ENCODE measurements around the gene RAB43. TPM values are rescaled to one million over a fixed set of nuclear protein-coding genes. Genes with fewer than 3 reads are reported as not detected.
"Not testable (repeated sequence)": the region's sequence is repeated elsewhere in the genome, so short reads cannot be mapped to it uniquely, and the experiment has no call there.

Gene RAB43
- 39.8 and 49.0 TPM in 2 replicates for total RNA-seq

DNA sequence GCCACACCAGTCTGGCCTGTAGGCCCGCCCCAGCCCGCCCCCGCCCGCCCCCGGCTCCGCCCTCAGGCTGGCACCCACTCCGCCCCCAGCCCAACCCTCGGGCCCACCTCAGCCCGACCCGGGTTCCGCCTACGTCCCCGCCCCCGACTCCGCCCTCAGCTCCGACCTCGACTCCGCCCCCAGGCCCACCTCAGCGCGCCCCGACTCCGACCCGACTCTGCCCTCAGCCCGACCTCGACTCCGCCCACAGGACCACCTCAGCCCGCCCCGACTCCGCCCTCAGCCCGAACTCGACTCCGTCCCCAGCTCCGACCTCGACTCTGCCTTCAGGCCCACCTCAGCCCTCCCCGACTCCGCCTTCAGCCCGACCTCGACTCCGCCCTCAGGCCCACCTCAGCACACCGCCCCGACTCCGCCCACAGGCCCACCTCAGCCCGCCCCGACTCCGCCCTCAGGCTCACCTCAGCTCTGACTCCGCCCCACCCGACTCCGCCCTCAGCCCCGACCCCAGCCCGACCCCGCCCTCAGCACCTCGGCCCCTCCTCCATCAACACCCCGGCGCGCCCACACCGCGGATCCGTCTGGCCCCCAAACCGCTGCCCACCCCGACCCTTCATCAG lies at the start of gene RAB43:
TSS of gene RAB43 (minus strand) at position 13 of the 620 bp plus-strand sequence. CDS start 315 bp downstream, outside the sequence.
- intact Hi-C loops (cut with micrococcal nuclease) = loop anchor here (2.0 to 5.0 kb wide), 3 partner anchors 127 to 990 kb away; partner anchors contain the start of genes COPG1 and IFT122

DNA sequence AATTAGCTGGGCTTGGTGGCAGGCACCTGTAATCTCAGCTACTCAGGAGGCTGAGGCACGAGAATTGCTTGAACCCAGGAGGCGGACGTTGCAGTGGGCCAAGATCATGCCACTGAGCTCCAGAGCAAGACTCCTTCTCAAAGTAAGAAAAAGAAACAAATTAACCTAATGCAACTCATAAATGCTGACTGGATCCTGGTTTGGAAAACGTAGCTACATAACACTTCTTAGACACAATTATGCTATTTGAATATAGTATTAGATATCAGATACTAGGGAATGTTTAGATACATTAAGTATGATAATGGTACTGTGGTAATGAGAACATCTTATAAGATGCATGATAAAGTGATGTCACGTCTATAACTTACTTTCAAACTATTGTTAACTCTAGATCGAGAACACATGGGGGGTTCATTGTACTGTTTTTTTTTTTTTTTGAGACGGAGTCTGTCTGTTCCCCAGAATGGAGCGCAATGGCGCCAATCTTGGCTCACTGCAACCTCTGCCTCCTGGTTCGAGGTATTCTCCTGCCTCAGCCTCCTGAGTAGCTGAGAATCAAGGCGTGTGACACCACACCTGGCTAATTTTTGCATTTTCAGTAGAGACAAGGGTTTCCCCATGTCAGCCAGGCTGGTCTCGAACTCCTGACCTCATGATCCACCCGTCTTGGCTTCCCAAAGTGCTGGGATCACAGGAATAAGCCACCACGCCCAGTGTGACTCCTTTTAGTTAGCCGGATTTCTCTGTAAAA lies 45.2 kb upstream of the RAB43 start:
- intact Hi-C loops (cut with micrococcal nuclease) = no loop called here

DNA sequence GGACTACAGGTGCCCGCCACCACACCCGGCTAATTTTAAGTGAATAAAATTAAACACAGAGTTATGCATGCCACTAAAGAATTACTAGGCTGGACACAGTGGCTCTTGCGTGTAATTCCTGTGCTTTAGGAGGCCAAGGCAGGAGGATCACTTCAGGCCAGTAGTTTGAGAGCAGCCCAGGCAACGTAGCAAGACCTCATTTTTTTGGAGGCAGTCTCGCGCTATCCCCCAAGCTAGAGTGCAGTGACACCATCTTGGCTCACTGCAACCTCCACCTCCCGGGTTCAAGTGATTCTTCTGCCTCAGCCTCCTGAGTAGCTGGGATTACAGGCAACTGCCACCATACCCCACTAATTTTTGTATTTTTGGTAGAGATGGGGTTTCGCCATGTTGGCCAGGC lies 44.0 kb upstream of the RAB43 start:
- intact Hi-C loops (cut with micrococcal nuclease) = not testable (repeated sequence)

DNA sequence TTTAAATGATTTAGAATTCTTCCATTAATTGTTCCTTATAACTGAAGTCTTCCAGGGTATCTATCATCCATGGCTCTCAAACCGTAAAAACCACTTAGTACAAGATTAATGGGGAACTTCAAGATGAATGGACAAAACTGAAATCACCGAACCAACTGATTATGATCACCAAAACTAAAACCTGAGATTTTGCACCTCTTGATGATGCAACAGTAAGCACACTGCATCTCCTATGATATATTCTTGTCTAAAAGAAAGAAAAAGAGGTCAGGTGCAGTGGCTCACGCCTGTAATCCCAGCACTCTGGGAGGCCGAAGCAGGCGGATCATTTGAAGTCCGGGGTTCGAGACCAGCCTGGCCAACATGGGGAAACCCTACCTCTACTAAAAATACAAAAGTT lies 42.9 kb upstream of the RAB43 start:
- intact Hi-C loops (cut with micrococcal nuclease) = no loop called here

DNA sequence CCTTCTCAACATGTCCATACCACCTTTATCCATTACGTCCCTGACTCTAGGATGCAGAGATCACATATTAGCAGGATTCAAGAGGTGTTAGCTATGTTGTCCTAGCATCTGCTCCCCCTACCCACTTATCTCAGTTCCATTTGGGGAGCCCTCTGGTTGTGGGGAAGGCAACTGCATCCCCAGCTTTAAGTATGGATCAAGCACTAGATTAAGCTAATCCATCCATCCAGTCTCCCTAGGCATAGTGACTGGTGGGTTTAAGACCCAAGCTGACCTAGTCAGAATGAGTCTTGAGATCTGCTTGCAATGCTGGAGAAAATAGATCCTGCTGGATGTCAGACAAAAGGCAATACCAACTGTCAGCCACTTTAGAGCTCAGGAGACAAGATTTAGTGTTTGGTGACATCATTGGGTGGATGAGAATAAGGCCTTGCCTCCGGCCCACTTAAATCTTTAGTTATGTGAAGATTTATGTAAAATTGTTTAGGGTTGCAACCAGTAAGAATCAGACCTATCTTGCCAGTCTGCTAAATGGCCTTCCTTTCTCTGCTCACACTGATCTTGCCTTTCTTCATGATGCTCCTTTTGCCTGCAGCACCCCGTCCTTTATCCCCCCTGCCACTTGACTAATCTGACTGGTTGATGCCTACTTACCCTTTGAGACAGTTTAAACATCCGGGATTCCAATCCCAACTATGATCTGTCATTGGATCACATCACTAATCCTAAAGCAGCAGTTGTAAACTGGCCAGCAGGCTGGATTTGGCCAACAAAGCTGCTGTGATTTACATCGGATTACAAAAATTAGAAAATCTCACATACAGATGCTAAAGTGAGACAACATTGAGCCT lies 41.4 kb upstream of the RAB43 start:
- intact Hi-C loops (cut with micrococcal nuclease) = loop anchor here (1.0 kb wide), 1 partner anchor 193 kb away; no protein-coding TSS in a partner anchor

DNA sequence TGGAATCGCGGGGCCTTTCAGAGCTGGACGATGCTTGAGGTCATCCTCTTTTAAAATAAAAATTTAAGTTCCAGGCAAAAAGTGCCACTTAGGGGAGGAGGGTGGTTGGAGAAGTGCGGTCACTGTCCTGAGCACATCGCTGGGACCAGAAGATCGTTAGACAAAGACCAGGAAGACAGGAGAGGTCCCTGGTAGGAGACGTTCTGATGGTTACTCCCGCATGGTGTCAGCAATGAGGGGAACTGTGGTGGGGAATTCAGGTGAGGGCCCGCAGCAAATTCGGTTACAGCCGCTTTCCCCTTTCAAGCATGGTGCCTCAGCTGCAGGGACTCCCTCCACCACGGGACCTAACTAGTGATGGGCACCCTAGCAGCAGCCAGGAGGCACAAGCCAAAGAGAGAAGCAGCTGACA lies 40.3 kb upstream of the RAB43 start:
- intact Hi-C loops (cut with micrococcal nuclease) = loop anchor here (1.0 kb wide), 7 partner anchors 22 to 278 kb away; partner anchors contain the start of genes COPG1 and IFT122

DNA sequence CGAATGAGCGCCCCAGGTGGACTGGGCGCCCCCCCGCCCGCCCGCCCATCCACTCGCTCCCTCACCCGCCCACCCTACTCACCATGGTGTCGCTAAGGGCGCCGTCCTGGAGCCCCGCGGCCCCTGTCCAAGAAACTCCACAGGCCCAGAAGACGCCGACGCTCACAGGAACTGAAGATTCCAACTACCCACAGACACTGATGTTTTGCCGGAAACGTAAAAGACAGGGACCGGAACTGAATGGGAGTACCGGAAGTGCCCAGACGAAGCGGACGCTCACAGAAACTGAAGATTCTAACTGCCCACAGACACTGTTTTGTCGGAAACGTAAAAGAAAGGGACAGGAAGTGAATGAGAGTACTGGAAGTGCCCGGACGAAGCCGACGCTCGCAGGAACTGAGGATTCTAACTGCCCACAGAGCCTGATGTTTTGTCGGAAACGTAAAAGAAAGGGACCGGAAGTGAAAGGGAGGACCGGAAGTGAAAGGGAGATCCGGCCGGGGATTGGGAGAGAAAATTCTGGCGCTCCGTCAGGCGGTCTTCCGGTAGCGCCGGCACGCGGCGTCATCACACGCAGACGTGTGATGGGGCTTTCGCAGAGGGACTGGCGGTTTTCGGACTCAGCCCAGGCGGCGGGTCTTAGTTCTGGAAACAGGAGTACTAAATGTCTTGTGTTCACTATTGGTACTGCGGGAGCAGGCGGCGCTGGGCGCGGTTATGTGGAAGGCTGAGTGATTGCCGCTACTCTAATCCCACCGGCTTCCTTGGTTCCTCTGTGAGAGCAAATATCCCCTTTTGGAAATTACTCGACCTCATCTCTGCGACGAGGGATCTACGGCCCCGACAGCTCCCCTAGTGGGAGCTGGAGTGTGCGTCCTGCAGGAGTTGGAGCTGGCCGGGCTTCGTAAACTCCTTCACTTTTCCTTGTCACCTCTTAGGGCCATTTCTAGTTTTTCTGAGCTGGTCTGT lies 39.6 kb upstream of the RAB43 start, which contains the start of gene ISY1:
TSS of gene ISY1 (minus strand) at position 173 of the 969 bp plus-strand sequence. CDS start at position 85, 88 bp downstream.
- intact Hi-C loops (cut with micrococcal nuclease) = loop anchor here (1.0 kb wide), 6 partner anchors 23 to 279 kb away; partner anchors contain the start of genes COPG1 and IFT122

DNA sequence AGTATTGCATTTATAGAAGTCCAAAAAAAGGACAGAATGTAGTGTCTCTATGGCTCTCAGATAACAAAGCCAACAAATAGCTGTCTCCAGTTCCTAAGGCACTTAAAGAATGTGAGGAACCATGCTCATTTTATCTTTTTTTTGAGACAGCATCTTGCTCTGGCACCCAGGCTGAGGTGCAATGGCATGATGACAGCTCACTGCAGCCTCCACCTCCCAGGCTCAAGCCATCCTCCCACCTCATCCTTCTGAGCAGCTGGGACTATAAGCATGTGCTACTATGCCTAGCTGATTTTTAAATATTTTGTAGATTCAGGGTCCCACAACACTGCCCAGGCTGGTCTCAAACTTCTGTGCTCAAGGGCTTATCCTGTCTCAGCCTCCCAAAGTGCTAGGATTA lies 23.2 kb upstream of the RAB43 start:
- intact Hi-C loops (cut with micrococcal nuclease) = no loop called here

DNA sequence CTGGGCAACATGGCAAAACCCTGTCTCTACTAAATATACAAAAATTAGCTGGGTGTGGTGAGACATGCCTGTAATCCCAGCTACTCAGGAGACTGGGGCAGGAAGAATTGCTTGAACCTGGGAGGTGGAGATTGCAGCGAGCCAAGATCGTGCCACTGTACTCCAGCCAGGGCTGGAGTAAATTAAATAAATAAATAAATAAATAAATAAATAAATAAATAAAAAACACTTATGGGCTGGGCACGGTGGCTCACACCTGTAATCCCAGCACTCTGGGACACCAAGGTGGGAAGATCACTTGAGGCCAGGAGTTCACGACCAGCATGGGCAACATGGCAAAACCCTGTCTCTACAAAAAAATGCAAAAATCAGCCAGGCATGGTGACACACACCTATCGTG lies 19.4 kb upstream of the RAB43 start:
- intact Hi-C loops (cut with micrococcal nuclease) = not testable (repeated sequence)

DNA sequence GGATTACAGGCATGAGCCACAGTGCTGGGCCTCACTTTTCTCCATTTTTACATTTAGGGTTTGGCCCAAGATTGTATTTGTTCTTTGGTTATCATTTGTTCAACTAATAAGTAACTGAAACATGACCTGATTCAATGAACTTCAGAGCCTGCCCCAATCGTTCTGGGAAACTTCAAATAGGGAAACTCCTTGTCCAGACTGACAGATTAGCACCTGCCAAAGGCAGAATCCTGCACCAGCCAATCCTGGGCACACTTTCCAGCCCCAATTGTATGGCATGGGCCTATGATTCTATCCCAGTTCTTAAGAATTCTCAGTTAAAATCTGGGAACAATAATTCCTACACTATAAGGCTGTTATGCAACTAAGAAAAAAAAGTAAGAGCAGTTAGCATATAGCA lies 18.3 kb upstream of the RAB43 start:
- intact Hi-C loops (cut with micrococcal nuclease) = no loop called here

DNA sequence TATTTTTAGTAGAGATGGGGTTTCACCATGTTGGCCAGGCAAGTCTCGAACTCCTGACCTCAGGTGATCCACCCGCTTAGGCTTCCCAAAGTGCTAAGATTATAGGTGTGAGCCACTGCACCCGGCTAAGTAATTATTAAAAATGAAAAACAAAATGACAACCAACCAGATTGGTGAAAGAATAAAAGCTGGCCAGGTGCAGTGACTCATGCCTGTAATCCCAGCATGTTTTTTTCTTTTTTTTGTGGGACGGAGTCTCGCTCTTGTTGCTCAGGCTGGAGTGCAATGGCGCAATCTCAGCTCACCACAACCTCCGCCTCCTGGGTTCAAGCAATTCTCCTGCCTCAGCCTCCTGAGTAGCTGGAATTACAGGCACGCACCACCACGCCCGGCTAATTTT lies 14.7 kb upstream of the RAB43 start:
- intact Hi-C loops (cut with micrococcal nuclease) = not testable (repeated sequence)

DNA sequence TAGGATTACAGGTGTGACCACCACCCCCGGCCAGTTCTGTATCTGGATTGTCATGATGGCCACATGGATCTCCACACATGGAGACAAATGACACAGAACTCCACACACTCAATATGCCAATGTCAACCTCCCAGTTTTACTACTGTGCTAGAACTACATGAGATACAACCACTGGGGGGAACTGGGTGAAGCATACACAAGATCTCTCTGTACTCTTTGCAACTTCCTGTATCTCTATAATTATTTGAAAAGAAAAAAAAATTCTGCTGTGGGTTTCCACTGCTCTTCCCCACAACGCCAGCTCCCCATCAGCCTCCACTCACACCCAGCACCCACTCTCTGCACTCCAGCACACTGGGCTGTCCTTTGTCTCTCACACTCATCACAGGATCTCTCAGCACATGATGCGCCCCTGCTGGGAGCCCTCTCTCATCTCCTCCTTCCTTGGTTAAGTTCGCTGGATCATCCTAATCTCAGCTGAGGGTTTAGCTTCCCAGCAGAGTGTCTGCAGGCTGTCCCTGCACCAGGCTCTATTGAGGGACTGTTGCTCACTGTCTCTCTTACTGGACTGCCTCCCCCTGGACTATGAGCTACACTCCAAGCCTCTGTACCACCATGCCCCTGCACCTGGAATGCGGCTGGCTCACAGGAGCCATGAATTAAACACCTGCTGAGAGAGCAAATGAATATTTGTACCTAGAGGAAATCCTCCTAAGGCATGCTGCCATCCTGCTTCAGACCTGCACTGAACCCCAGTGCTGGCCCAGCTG lies 10.7 kb upstream of the RAB43 start:
- intact Hi-C loops (cut with micrococcal nuclease) = no loop called here

DNA sequence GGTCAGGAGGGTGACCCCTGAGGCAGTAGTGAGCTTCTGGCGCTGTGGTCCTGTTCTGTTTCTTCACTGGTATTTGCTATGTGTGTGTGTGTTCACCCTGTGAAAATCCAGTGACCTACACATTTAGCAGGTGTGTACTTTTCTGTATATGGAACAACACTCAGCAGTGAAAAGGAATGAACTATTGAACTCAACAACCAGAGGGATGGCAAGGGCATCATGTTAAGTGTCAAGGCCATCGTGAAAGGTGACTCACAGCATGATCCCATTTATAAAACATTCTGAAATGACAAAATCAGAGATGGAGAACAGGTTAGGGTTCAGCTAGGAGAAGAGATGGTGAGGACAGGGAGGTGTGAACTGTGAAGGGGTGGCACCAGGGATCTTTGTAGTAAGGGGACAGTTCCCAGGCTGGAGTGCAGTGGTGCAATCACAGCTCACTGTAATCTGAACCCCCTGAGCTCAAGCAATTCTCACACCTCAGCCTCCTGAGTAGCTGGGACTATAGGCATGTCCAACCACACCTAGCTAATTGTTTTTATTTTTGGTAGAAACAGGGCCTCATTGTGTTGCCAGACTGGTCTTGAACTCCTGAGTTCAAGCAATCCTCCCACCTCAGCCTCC lies 10.0 kb upstream of the RAB43 start:
- intact Hi-C loops (cut with micrococcal nuclease) = no loop called here

DNA sequence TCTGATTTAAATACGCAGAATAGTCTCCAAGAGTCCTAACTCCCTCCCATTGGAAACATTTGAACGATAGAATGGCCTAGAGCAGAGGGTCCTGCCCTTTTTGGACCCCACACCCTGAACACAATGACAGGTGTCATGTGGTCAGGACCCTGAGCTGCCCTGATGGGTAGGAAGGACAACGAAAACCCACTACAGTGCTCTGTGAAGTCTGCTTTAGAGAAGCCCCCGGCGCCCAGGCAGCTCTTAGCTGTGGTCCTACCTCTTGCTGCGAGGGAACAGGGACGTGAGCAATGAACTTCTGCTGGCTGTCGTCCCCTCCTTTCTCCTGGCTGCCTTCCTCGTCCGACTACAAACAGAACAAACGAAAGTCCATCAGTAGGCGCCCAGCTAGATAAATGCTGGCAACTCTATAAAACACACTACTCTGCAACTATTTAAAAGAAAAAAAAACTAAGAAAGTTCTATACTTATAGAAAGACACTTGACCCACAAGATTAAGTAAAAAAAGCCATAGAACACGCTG lies 8.7 kb upstream of the RAB43 start:
- intact Hi-C loops (cut with micrococcal nuclease) = no loop called here

DNA sequence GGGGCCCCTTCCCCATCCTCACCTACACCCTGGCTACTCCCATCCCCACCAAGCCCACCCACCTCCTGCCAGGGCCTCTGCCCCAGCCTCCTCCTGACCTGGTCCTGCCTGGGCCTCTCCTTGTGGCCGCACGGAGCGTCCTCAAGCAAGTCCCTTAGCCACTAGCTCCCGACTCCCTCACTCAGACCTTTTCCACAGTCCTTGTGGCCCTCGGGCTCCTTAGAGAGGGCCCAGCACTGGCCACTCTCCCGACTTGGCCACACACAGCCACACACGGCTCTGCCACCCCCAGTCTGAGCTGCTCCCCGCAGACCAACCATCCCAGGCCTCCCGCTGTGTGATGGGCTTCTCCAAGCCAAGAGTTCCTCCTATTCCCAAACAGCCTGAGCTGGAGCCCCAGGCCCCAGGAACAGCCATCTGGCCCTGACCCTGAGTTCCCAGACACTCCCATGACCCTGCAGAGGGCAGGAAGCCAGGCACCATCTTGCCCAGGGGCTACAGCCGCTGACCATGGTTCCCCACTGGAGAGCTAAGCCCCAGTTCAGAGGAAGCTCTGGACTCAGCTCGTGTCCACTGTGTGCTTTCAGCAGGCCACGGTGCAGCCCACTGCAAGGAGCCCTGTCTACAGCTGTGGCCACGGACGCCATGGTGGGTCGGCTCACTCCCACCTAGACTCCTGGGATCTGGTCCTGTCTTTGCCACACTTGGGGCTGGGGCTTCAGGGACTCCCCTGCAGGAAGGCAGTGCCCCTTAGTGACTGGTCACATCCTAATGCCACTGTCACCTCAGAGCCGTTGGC lies 7.0 kb upstream of the RAB43 start:
- intact Hi-C loops (cut with micrococcal nuclease) = no loop called here

DNA sequence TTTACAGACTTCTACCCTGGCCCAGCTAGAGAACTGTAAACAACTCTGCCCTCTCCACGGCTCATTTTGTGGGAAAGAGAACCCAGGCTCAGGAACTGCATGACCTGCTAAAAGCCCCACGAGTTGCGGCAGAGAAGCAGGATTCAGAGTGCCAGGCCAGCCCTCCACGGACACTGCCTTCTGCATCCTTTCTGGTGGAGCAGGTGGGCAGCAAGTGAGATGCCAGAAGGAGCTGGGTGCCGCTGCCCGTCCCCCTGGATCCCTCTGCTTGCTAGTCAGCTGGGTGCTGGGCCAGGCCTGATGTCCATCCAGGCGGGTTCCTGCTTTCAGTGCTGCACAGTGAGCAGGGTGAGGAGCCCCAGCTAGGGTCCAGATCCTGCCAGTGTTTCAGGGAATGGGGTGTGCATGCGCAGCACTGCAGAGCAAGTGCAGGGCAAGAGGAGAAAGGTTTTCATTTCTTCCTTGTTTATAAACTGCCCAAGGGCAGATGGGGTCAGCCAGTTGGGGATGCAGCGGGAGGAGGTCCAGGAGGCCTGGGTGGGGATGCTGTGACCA lies 5.2 kb upstream of the RAB43 start:
- intact Hi-C loops (cut with micrococcal nuclease) = no loop called here

DNA sequence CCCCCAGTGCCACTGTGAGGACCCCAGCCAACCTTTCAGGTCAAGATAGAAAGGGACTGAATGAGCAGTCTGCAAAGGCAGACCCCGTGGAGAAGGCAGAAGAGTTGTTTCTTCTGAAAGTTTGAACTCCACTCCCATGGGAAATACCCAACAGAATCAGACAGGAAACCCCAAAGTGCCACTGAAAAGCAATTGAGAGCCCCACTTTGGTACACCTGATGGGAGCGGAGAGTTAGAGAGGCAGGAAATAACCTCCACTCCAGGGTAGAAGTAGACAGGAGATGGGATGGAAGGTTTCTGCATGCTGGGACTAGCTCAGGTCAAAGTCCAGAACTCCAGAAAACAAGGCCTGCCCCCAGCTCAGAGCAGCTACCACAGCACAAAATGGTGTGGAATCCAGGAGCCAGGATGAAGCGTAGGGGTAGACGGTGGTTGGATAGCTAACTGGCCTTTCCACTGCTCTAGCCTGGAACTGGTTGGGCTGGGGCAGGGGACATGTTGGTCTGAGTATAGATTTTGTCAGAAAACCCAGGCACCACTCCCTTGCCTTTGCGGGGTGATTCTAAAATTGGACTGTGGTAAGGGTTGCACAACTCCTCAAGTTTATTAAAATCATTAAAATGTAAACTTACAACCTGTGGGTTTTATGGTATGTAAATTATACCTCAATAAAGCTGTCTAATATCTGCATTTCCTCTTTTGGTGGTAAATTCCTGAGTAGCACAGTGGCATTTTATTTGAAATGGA lies 1.9 kb upstream of the RAB43 start:
- intact Hi-C loops (cut with micrococcal nuclease) = loop anchor here (5.0 kb wide), 1 partner anchor 989 kb away; no protein-coding TSS in a partner anchor
